ENCODE measurements around the gene MBD3.

DNA sequence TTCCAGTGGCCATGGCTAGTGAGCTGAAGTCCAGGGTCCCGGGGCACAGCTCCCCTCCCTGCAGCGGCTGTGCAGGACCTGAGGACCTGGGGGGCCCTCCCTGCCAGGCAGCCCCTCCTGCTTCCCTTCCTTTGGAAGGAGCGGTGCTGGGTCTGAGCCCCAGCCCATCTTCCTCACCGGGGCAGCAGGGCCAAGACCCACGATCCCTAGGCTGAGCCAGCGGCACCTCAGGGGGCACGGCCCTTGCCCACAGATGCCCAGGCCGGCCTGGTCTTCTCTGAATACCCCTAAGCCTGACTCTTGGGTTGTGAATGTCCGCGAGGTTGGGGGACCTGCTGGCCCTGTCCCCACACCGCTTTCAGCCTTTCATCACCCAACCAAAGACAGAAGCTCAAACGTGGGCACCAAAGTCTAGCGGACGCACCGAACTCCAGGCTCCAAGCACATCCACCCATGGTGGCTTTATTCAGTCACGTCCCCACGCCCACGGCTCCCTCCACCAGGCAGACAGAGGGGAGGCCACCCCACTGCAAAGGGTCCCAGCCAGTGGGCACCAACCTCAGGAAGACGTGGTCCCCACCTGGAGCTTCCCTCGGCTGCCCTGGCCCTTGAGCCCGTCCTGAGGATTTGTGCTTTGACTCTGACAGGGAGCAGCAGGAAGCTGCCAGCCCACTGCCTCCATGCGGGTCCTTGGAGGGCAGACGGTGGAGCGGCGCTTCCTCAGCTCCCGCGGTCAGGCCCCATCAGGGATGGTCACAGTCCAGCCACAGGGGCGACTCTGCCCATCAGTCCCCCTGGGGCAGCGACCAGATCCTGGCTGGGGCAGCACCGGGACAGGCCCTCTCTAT, 16.2 kb downstream of the MBD3 start:
- TF ChIP-seq, protein P1, sequence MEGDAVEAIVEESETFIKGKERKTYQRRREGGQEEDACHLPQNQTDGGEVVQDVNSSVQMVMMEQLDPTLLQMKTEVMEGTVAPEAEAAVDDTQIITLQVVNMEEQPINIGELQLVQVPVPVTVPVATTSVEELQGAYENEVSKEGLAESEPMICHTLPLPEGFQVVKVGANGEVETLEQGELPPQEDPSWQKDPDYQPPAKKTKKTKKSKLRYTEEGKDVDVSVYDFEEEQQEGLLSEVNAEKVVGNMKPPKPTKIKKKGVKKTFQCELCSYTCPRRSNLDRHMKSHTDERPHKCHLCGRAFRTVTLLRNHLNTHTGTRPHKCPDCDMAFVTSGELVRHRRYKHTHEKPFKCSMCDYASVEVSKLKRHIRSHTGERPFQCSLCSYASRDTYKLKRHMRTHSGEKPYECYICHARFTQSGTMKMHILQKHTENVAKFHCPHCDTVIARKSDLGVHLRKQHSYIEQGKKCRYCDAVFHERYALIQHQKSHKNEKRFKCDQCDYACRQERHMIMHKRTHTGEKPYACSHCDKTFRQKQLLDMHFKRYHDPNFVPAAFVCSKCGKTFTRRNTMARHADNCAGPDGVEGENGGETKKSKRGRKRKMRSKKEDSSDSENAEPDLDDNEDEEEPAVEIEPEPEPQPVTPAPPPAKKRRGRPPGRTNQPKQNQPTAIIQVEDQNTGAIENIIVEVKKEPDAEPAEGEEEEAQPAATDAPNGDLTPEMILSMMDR (optimal IDR thresholded peaks at IDR 0.05 in 1 of 3, IDR thresholded peaks at IDR 0.05 in 1 of 3, conservative IDR thresholded peaks at IDR 0.05 in 1 of 3; ENCODE audit: extremely low read depth in 1 of 3, insufficient read depth in 2 of 3, low read length in 3 of 3): no peak
- TF ChIP-seq EZH2 (IDR thresholded peaks at IDR 0.05; ENCODE audit: low read length): no peak
